Heart left ventricle (tissue), 16 donors: ENCODE results near the gene NOS1AP. TPM values are rescaled to one million over a fixed set of nuclear protein-coding genes. Genes with fewer than 3 reads are reported as not detected.
"Not testable (repeated sequence)": the region's sequence is repeated elsewhere in the genome, so short reads cannot be mapped to it uniquely, and the experiment has no call there.

Experiments used
- ATAC-seq, 4 donors: fragments of 200-7000 bp; cut with Tn5 transposase; one replicate each; pipeline ENCODE4 v1.9.1; 2020 to 2022; ENCODE audit warnings: moderate library complexity in 4 of 4, mild to moderate bottlenecking in 3 of 4, moderate number of reproducible peaks in 1 of 4
- DNase-seq, 5 donors: peaks; one replicate each; pipeline ENCODE4 v3.0.0-alpha.2; 2020
- H3K27ac ChIP-seq, 12 donors: fragments of 200-600 bp; sonication (generic) in 4 of 12; one replicate each; pipeline versions ENCODE4 v1.5.0 to v1.8.0; 2016 to 2022; ENCODE audit warnings: mild to moderate bottlenecking in 2 of 12
- H3K27me3 ChIP-seq, 9 donors: fragments of 200-600 bp; sonication (generic) in 2 of 9; one replicate each; pipeline versions ENCODE4 v1.5.1 to v1.8.0; 2016 to 2022; ENCODE audit warnings: mild to moderate bottlenecking in 3 of 9
- H3K36me3 ChIP-seq, 9 donors: fragments of 200-600 bp; sonication (generic) in 2 of 9; one replicate each; pipeline versions ENCODE4 v1.5.0 to v1.8.0; 2018 to 2022; ENCODE audit warnings: mild to moderate bottlenecking in 2 of 9
- H3K4me1 ChIP-seq, 12 donors: fragments of 200-600 bp; sonication (generic) in 4 of 12; one replicate each; pipeline versions ENCODE4 v1.5.0 to v1.8.0; 2016 to 2022; ENCODE audit warnings: mild to moderate bottlenecking in 3 of 12
- H3K4me3 ChIP-seq, 12 donors: fragments of 200-600 bp; sonication (generic) in 4 of 12; one replicate each; pipeline versions ENCODE4 v1.5.0 to v1.8.0; 2017 to 2022; ENCODE audit warnings: mild to moderate bottlenecking in 9 of 12, moderate library complexity in 4 of 12
- H3K9me3 ChIP-seq, 12 donors: fragments of 200-600 bp; sonication (generic) in 4 of 12; one replicate each; pipeline versions ENCODE4 v1.5.0 to v1.8.0; 2016 to 2022; ENCODE audit warnings: mild to moderate bottlenecking in 1 of 12
- CTCF ChIP-seq, 12 donors: fragments of 200-600 bp; sonication (generic) in 4 of 12; IDR thresholded peaks; one replicate each; pipeline versions ENCODE4 v1.5.0 to v1.8.0; 2018 to 2022; ENCODE audit warnings: antibody characterized with exemption in 12 of 12, mild to moderate bottlenecking in 5 of 12
- POLR2A ChIP-seq, 2 donors: fragments of 450-650 bp; IDR thresholded peaks; one replicate each; pipeline ENCODE4 v1.6.1; 2017; ENCODE audit warnings: antibody characterized with exemption in 2 of 2, mild to moderate bottlenecking in 2 of 2, moderate library complexity in 2 of 2
- WGBS, 4 donors: extraction: QIAGEN DNeasy Blood & Tissue Kit in 2 of 4; methylation state at CpG; one replicate each; pipeline versions ENCODE4 v1.1.5 to v1.1.7; 2013 to 2018; 5-methylcytosine and 5-hydroxymethylcytosine counted together
- intact Hi-C, 10 donors: fragments of 100-400 bp; cut with DNase I; formaldehyde crosslinking; loops; one replicate each; pipeline versions ENCODE4 v1.11.1 to v1.14.2; 2022
- polyA plus RNA-seq, 2 donors: library from polyadenylated mRNA; stranded (reverse); fragments of 200-250 nt; gene quantifications; one replicate each; pipeline ENCODE4 v1.2.3, GENCODE V29; 2013
- total RNA-seq, 9 donors: library from RNA; depleted of rRNA in 2 of 9; stranded (reverse); fragments of >200 nt in 2 of 9; fragmentation: NEBNext Ultra II Directional in 3 of 9; extraction: Animal tissue kit (Norgen Biotek cat#: 25700) in 3 of 9; gene quantifications; one replicate each; pipeline versions ENCODE4 v1.1.0 to v1.2.4, GENCODE V29; 2016 to 2023
- donor health status: ischemic (EF 13 %, LVEDD 7.1; RV severe dilation, severe dysfunction).
- donor health status: healthy with polysubstance abuse.
- donor health status: DM: no; HTN: yes; CAD: no.
- donor health status: DM: no; HTN: no; CAD: no.
- donor health status: ischemic (EF 25% LVEDD 6.9; RV normal size, moderate dysfunction).
- donor health status: ischemic (EF 25% LVEDD 5.7; RV mildly dilated, moderate dysfunction).
- donor health status: healthy.
- donor health status: DM: yes; HTN: yes; CAD: no.
- donor health status: ischemic (EF 35%, LVEDD 5.7; RV mildly dilated, moderate dysfunction).
- donor health status: nonischemic (EF 11% LVEDD 7.7; RV severe dilation, severe dysfunction).
- donor health status: DM: yes; HTN: yes; CAD: no.
- donor health status: PGD.
- donor health status: ischemic (EF 29% LVEDD 5.4; RV normal size, mild dysfunction).
- donor health status: nonischemic (EF 23%, LVEDD 6.1; RV moderate dilation, normal function).

Gene NOS1AP
- total and polyA plus RNA-seq, 11 donors: 1.1 to 6.4 (median 4.3) TPM

- peaks cover 0 to 23% (median 0%) of the 10 kb centered on the region in 12 donors for H3K4me1 ChIP-seq
- no peak for TF ChIP-seq POLR2A (IDR thresholded peaks at IDR 0.05)
- no peak for TF ChIP-seq CTCF (IDR thresholded peaks at IDR 0.05)
- peaks cover 0 to 21% (median 0%) of the 10 kb centered on the region in 9 donors for H3K27me3 ChIP-seq
- DNase-seq: no peak
- no peak overlapping the region for H3K27ac ChIP-seq
- H3K4me3 ChIP-seq: no peak overlapping the region
- ATAC-seq: no peak
- 96 to 99% (median 97%) methylated on average over 1 of the region's 1 CpG for WGBS, 4 donors
- intact Hi-C loops: no loop called here
- no peaks in the 10 kb centered on the region for H3K36me3 ChIP-seq
- H3K9me3 ChIP-seq: peaks cover 0 to 7% (median 0%) of the 10 kb centered on the region in 12 donors
Observed at GRCh38 chr1:162077648-162078299, 8.3 kb downstream of the NOS1AP start.

- peaks cover 0 to 7% (median 0%) of the 10 kb centered on the region in 12 donors for H3K9me3 ChIP-seq
- 82 to 86% (median 85%) methylated on average over 1 of the region's 1 CpG for WGBS, 4 donors
- no peaks in the 10 kb centered on the region for H3K36me3 ChIP-seq
- TF ChIP-seq CTCF (IDR thresholded peaks at IDR 0.05) (no peak), POLR2A (IDR thresholded peaks at IDR 0.05) (no peak)
- H3K4me3 ChIP-seq: no peak overlapping the region
- peaks cover 0 to 23% (median 0%) of the 10 kb centered on the region in 12 donors for H3K4me1 ChIP-seq
- DNase-seq (no peak), ATAC-seq (no peak)
- no peak overlapping the region for H3K27ac ChIP-seq
- H3K27me3 ChIP-seq: peaks cover 0 to 10% (median 0%) of the 10 kb centered on the region in 9 donors
- intact Hi-C loops: no loop called here
Observed at GRCh38 chr1:162079030-162079429, 9.5 kb downstream of the NOS1AP start.

- H3K27ac ChIP-seq: peak overlapping the region in 1 of 12 donors; percentile 15
- H3K36me3 ChIP-seq: no peaks in the 10 kb centered on the region
- peaks cover 0 to 23% (median 0%) of the 10 kb centered on the region in 12 donors for H3K4me1 ChIP-seq
- intact Hi-C loops: no loop called here
- ATAC-seq (peak in 1 of 4 donors; percentile 15), DNase-seq (no peak)
- H3K27me3 ChIP-seq: peaks cover 0 to 5% (median 0%) of the 10 kb centered on the region in 9 donors
- WGBS, 4 donors: 31 to 42% (median 37%) methylated on average over 2 of the region's 2 CpGs
- no peak overlapping the region for H3K4me3 ChIP-seq
- H3K9me3 ChIP-seq: no peaks in the 10 kb centered on the region
- TF ChIP-seq CTCF (IDR thresholded peaks at IDR 0.05) (no peak), POLR2A (IDR thresholded peaks at IDR 0.05) (no peak)
Observed at GRCh38 chr1:162080472-162081015, 11.1 kb downstream of the NOS1AP start.

GRCh38 chr1:162081316-162081715 lies 11.8 kb downstream of the NOS1AP start:
- Histone ChIP-seq H3K4me1 (peaks cover 0 to 23% (median 0%) of the 10 kb centered on the region in 12 donors), H3K27ac (no peak overlapping the region), H3K27me3 (peaks cover 0 to 5% (median 0%) of the 10 kb centered on the region in 9 donors), H3K4me3 (no peak overlapping the region), H3K9me3 (no peaks in the 10 kb centered on the region), H3K36me3 (no peaks in the 10 kb centered on the region)
- WGBS, 4 donors: 67 to 81% (median 70%) methylated on average over 1 of the region's 1 CpG
- intact Hi-C loops: no loop called here
- no peak for ATAC-seq
- no peak for TF ChIP-seq POLR2A (IDR thresholded peaks at IDR 0.05)
- no peak for TF ChIP-seq CTCF (IDR thresholded peaks at IDR 0.05)
- no peak for DNase-seq

- 92 to 97% (median 93%) methylated on average over 2 of the region's 2 CpGs for WGBS, 4 donors
Observed at GRCh38 chr1:162082080-162082479, 12.6 kb downstream of the NOS1AP start.

More at GRCh38 chr1:162082080-162082479, 12.6 kb downstream of the NOS1AP start:
- H3K27me3 ChIP-seq, H3K27ac ChIP-seq, H3K36me3 ChIP-seq, H3K9me3 ChIP-seq, DNase-seq, intact Hi-C loops, ATAC-seq, H3K4me3 ChIP-seq: not testable (repeated sequence)
- H3K4me1 ChIP-seq: peaks cover 0 to 23% (median 0%) of the 10 kb centered on the region in 12 donors
